RWPE1 (cell line): ENCODE measurements around the gene ZDHHC3.
A peak's percentile ranks its signal among the peaks of the same experiment; 100 is the strongest.

Source experiments
- CTCF ChIA-PET: fragments of 350-600 bp; sonication (Branson Sonifier 250); formaldehyde crosslinking; extraction: SDS; loops from one replicate; lab custom pipeline; 2021; lab: Yijun Ruan, JAX
- POLR2A ChIA-PET: fragments of 400-600 bp; formaldehyde crosslinking; extraction: SDS; loops from one replicate; lab custom pipeline; 2020; ENCODE audit warnings: antibody characterized with exemption; ENCODE audit not compliant: low non-redundant PET; lab: Yijun Ruan, JAX
- DNase-seq: peaks from one replicate; pipeline ENCODE4 v3.0.0; 2012; ENCODE audit warnings: low spot score
- H3K27ac ChIP-seq: fragments of 450-650 bp; 2 replicates; pipeline ENCODE4 v1.5.1; 2017
- TF ChIP-seq, protein P1 (sequence below): fragments of 450-650 bp; conservative IDR thresholded peaks from 2 replicates; pipeline ENCODE4 v1.5.1; 2017; ENCODE audit warnings: low read depth, mild to moderate bottlenecking

The ZDHHC3 gene

DNA sequence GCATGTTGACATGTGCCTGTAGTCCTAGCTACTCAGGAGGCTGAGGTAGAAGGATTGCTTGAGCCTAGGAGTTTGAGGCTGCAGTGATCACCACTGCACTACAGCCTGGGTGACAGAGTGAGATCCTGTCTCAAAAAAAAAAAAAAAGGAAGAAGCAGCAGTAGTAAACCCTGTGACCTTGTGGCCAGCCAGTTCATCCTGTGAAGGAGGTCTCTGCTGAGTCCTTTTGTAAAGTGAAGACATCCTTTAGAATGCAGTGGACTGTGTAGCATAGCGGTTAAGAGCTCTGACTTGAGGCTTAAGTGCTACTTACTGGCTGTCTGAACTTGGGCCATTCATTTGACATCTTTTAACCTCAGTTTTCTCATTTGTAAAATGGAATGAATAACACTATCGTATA, 8.4 kb upstream of the ZDHHC3 start:
- H3K27ac ChIP-seq: peak overlapping the region; percentile 34; the same call in 1 of the 2 replicates
- DNase-seq: no peak
- ChIA-PET POLR2A (interaction anchor here (1.0 kb wide), 1 partner anchor 8 kb away, joined by 3 read pairs; the partner anchor contains the start of genes EXOSC7 and ZDHHC3), CTCF (interaction anchor here (0.9 kb wide), 1 partner anchor 26 kb away, joined by 3 read pairs; no protein-coding TSS in a partner anchor)
- TF ChIP-seq, protein P1, sequence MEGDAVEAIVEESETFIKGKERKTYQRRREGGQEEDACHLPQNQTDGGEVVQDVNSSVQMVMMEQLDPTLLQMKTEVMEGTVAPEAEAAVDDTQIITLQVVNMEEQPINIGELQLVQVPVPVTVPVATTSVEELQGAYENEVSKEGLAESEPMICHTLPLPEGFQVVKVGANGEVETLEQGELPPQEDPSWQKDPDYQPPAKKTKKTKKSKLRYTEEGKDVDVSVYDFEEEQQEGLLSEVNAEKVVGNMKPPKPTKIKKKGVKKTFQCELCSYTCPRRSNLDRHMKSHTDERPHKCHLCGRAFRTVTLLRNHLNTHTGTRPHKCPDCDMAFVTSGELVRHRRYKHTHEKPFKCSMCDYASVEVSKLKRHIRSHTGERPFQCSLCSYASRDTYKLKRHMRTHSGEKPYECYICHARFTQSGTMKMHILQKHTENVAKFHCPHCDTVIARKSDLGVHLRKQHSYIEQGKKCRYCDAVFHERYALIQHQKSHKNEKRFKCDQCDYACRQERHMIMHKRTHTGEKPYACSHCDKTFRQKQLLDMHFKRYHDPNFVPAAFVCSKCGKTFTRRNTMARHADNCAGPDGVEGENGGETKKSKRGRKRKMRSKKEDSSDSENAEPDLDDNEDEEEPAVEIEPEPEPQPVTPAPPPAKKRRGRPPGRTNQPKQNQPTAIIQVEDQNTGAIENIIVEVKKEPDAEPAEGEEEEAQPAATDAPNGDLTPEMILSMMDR: no peak

DNA sequence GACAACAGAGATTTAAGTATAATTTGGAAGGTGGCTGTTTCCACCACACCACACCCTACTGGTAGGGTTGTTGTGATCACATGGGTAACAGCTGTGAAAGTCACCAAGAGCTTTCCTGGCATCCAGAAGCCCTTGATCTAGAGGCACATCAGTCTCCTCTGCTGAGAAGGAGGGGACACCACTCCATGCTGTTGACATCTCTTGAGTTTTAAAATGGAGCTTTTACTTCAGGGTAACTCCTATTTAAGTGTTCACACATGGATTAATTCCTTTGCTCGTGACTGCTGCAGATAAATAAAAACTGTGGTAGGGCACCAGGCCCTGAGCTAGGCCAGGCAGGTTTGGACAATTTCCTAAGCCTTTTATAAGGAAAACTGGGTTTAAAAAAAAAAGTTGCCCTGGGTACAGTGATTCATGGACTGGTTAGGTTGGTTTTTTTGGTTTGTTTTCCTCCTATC, 7.5 kb upstream of the ZDHHC3 start:
- no peak overlapping the region for H3K27ac ChIP-seq
- TF ChIP-seq, protein P1: no peak
- ChIA-PET CTCF (interaction anchor here (0.6 to 0.9 kb wide), 2 partner anchors 25 to 53 kb away, joined by 3 read pairs; no protein-coding TSS in a partner anchor), POLR2A (interaction anchor here (0.6 kb wide), 1 partner anchor 192 kb away, joined by 3 read pairs; no protein-coding TSS in a partner anchor)
- DNase-seq: peak; percentile 70

DNA sequence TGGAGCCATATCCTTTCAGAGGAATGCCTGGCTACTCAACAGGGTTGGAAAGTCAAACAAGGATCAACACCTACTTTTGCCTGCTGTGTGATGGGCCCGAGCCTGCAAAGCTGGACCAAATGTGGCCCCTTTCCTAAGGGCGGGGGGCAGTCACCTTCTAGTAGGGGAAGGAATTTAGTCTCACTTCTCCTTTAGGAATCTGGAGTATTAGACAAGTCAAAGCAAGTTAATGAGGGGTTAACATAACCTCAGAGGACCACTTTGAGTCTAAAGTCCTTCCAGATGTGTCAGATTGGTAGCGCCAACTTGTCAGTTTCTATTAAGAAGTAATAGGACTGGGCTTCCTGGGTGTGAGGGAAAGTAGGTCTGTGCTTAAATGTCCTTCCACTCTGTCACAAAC, 6.8 kb upstream of the ZDHHC3 start:
- TF ChIP-seq, protein P1: no peak
- ChIA-PET CTCF (interaction anchor here (0.6 kb wide), 1 partner anchor 52 kb away, joined by 3 read pairs; no protein-coding TSS in a partner anchor), POLR2A (no interaction called here)
- peak overlapping the region; percentile 12; the same call in 1 of the 2 replicates for H3K27ac ChIP-seq
- no peak for DNase-seq

DNA sequence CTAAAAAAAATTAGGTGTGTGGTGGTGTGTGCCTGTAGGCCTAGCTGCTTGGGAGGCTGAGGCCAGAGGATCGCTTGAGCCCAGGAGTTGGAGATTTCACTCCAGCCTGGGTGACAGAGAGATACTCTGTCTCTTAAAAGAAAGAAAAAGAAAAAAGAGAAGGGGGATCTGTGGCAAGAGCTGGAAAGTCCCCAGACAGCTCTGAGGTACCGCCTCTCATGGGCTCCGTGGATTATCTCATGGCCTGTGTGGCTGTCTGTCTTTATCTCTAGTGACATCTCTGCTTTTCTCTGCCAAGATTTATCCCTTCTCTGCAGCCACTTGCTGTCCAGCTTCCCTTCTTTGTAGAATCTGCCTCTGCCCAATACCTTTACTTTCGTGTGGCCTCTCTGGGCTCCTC, 5.8 kb upstream of the ZDHHC3 start:
- no peak for DNase-seq
- TF ChIP-seq, protein P1: no peak
- ChIA-PET POLR2A (no interaction called here), CTCF (interaction anchor here (0.5 kb wide), 1 partner anchor 69 kb away, joined by 3 read pairs; no protein-coding TSS in a partner anchor)
- no peak overlapping the region for H3K27ac ChIP-seq

DNA sequence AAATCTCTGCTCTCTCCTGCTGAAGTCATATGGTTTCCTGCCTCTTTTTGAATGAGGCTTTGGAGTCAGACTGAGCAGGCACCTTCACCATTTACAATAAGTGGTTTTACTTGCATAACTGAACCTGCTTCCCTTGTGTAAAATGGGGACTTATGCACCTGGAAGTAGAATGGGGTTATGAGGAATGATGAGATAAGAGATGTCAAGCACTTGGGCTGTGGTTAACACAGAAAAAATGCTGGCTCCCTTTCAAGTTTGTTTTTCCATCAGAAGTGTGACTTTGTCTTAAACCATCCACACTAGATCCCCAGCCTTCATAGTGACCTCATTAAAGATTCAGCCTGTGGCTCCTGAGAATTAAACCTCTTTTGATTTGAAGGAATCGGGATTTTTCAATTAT, 5.2 kb upstream of the ZDHHC3 start:
- TF ChIP-seq, protein P1: no peak
- DNase-seq: no peak
- POLR2A ChIA-PET: no interaction called here
- CTCF ChIA-PET: interaction anchor here (0.5 to 0.6 kb wide), 2 partner anchors 68 to 1125 kb away, joined by 3 read pairs; no protein-coding TSS in a partner anchor
- no peak overlapping the region for H3K27ac ChIP-seq

DNA sequence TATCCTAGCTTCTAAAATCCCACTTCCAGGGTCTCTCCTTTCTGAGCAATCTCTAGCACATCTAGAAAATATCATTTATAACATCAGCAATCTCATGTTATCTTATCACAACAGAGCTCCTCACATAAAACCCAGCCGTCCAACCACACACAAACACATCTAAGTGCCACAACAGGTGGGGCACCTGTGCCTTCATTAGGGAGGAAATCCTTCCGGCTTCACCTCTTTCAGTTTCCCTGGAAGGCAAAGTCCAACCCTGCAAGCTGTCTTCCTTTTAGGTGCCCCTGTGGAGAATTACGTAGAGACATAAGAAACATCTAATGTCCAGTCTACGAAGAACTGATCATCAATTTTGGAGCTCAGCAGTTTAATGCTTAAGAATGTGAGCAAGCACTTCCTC, 1.6 kb downstream of the ZDHHC3 start:
- ChIA-PET POLR2A (no interaction called here), CTCF (interaction anchor here (0.6 kb wide), 1 partner anchor 159 kb away, joined by 4 read pairs; no protein-coding TSS in a partner anchor)
- TF ChIP-seq, protein P1: no peak
- H3K27ac ChIP-seq: no peak overlapping the region
- no peak for DNase-seq
